GM18505 (cell line): ENCODE results near the gene ACD.

ENCODE experiments used
- ATAC-seq: cut with Tn5 transposase; IDR thresholded peaks from one replicate; pipeline ENCODE4 v1.9.1; 2021; ENCODE audit not compliant: unreplicated experiment
- POLR2A ChIP-seq: IDR thresholded peaks from 4 replicates; pipeline ENCODE4 v1.6.1; 2011; ENCODE audit warnings: borderline replicate concordance; ENCODE audit not compliant: insufficient read depth, insufficient read length; ENCODE audit errors: extremely low read depth

ACD gene

GRCh38 chr16:67669499-67670101 lies 9.5 kb upstream of the ACD start:
- no peak for ATAC-seq
- no peak for TF ChIP-seq POLR2A

- no peak for ATAC-seq
- TF ChIP-seq POLR2A = no peak
Measured at GRCh38 chr16:67668495-67669157, 8.6 kb upstream of the ACD start.

GRCh38 chr16:67667817-67668494 lies 7.9 kb upstream of the ACD start:
- TF ChIP-seq POLR2A = peak; percentile 42
- peak; percentile 63 for ATAC-seq

- no peak for TF ChIP-seq POLR2A
- ATAC-seq = no peak
Measured at GRCh38 chr16:67667453-67667816, 7.4 kb upstream of the ACD start.

- peak; percentile 15 for TF ChIP-seq POLR2A
Measured at GRCh38 chr16:67666559-67667452, 6.7 kb upstream of the ACD start, which contains the start of the genes C16orf86 and ENKD1. TSS of gene C16orf86 (plus strand) at chr16:67666814. CDS start at chr16:67666971, 157 bp downstream. TSS of gene ENKD1 (minus strand) at chr16:67666750. CDS start at chr16:67666442, 308 bp downstream.

GRCh38 chr16:67666032-67666551 lies 6.0 kb upstream of the ACD start:
- ATAC-seq = no peak
- no peak for TF ChIP-seq POLR2A

More at GRCh38 chr16:67666559-67667452, 6.7 kb upstream of the ACD start, which contains the start of the genes C16orf86 and ENKD1:
- peak; percentile 50 for ATAC-seq

- ATAC-seq = no peak
- TF ChIP-seq POLR2A = no peak
Measured at GRCh38 chr16:67665598-67665997, 5.5 kb upstream of the ACD start.

GRCh38 chr16:67664871-67665270 lies 4.8 kb upstream of the ACD start:
- no peak for TF ChIP-seq POLR2A
- ATAC-seq = no peak

- no peak for ATAC-seq
- TF ChIP-seq POLR2A = no peak
Measured at GRCh38 chr16:67664258-67664657, 4.2 kb upstream of the ACD start.

GRCh38 chr16:67663877-67664222 lies 3.8 kb upstream of the ACD start:
- ATAC-seq = no peak
- TF ChIP-seq POLR2A = no peak

GRCh38 chr16:67663151-67663876 lies 3.3 kb upstream of the ACD start:
- no peak for TF ChIP-seq POLR2A
- no peak for ATAC-seq

- no peak for ATAC-seq
- TF ChIP-seq POLR2A = no peak
Measured at GRCh38 chr16:67662653-67663010, 2.6 kb upstream of the ACD start.
